ENCODE results near the gene MAPRE2.
A peak's percentile ranks its signal among the peaks of the same experiment; 100 is the strongest.

MAPRE2 gene

GRCh38 chr18:35076135-35076924 is 35.1 kb downstream of the MAPRE2 start:
- no peak for TF ChIP-seq CTCF (IDR thresholded peaks at IDR 0.05; ENCODE audit: low read length, missing control alignments)
- DNase-seq (ENCODE audit: low read depth): peak; percentile 90
- no peak overlapping the region for H3K4me3 ChIP-seq (replicated peaks; ENCODE audit: low read depth, low read length)

- TF ChIP-seq CTCF (IDR thresholded peaks at IDR 0.05; ENCODE audit: low read length, missing control alignments): no peak
- no peak overlapping the region for H3K4me3 ChIP-seq (replicated peaks; ENCODE audit: low read depth, low read length)
- DNase-seq (ENCODE audit: low read depth): no peak
Observed at GRCh38 chr18:35077937-35078336, 36.7 kb downstream of the MAPRE2 start.

- no peak for DNase-seq (ENCODE audit: low read depth)
Observed at GRCh38 chr18:35080058-35080457, 38.8 kb downstream of the MAPRE2 start.

GRCh38 chr18:35083174-35083712 is 42.0 kb downstream of the MAPRE2 start:
- H3K4me3 ChIP-seq (replicated peaks; ENCODE audit: low read depth, low read length): no peak overlapping the region
- no peak for TF ChIP-seq CTCF (IDR thresholded peaks at IDR 0.05; ENCODE audit: low read length, missing control alignments)
- DNase-seq (ENCODE audit: low read depth): no peak

More at GRCh38 chr18:35080058-35080457, 38.8 kb downstream of the MAPRE2 start:
- TF ChIP-seq CTCF (IDR thresholded peaks at IDR 0.05; ENCODE audit: low read length, missing control alignments): no peak
- H3K4me3 ChIP-seq (replicated peaks; ENCODE audit: low read depth, low read length): no peak overlapping the region

GRCh38 chr18:35084494-35085449 is 43.6 kb downstream of the MAPRE2 start:
- no peak overlapping the region for H3K4me3 ChIP-seq (replicated peaks; ENCODE audit: low read depth, low read length)
- no peak for DNase-seq (ENCODE audit: low read depth)
- no peak for TF ChIP-seq CTCF (IDR thresholded peaks at IDR 0.05; ENCODE audit: low read length, missing control alignments)

- no peak for TF ChIP-seq CTCF (IDR thresholded peaks at IDR 0.05; ENCODE audit: low read length, missing control alignments)
Observed at GRCh38 chr18:35085450-35086380, 44.5 kb downstream of the MAPRE2 start.

More at GRCh38 chr18:35085450-35086380, 44.5 kb downstream of the MAPRE2 start:
- no peak overlapping the region for H3K4me3 ChIP-seq (replicated peaks; ENCODE audit: low read depth, low read length)
- DNase-seq (ENCODE audit: low read depth): no peak
